GM04503 (cell line): Measurements from ENCODE around the gene SNX14.
"Not testable (repeated sequence)": the region's sequence is repeated elsewhere in the genome, so short reads cannot be mapped to it uniquely, and the experiment has no call there.

Experiments used
- DNase-seq: peaks from one replicate; pipeline ENCODE4 v3.0.0-alpha.2; 2012; ENCODE audit warnings: low read depth

SNX14 gene, protein sequence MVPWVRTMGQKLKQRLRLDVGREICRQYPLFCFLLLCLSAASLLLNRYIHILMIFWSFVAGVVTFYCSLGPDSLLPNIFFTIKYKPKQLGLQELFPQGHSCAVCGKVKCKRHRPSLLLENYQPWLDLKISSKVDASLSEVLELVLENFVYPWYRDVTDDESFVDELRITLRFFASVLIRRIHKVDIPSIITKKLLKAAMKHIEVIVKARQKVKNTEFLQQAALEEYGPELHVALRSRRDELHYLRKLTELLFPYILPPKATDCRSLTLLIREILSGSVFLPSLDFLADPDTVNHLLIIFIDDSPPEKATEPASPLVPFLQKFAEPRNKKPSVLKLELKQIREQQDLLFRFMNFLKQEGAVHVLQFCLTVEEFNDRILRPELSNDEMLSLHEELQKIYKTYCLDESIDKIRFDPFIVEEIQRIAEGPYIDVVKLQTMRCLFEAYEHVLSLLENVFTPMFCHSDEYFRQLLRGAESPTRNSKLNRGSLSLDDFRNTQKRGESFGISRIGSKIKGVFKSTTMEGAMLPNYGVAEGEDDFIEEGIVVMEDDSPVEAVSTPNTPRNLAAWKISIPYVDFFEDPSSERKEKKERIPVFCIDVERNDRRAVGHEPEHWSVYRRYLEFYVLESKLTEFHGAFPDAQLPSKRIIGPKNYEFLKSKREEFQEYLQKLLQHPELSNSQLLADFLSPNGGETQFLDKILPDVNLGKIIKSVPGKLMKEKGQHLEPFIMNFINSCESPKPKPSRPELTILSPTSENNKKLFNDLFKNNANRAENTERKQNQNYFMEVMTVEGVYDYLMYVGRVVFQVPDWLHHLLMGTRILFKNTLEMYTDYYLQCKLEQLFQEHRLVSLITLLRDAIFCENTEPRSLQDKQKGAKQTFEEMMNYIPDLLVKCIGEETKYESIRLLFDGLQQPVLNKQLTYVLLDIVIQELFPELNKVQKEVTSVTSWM

DNA sequence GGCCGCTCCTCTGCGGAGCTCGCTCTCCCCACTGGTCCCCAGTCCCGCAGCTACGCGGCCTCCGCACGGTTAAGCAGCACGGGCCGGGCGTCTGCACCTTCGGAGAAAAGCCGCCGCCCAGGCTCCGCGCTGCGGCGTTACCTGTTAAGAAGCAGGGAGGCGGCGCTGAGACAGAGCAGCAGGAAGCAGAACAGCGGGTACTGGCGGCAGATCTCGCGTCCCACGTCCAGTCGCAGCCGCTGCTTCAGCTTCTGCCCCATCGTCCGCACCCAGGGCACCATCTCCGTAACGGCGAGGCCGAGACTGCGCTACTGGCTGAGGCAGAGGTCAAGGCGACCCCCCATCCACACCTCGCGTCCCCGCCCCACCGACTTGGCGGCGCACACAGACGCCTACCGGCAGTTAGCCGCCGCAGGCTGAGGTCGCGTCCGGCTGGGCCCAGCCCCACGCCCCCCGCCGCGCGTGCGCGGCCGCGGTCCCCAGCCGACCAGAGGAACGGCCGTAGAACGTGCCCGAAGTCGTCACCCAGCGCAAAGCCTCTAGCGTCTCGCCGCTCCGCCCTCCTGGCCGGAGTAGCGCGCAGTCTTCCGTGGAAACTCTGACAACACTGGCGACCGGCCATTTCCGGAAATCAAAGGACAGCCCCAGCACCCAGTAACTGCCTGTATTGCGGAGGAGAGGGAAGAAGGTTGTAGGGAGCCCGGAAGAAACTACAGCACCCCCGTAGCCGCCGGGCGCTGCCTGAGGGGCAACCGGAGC, at the start of gene SNX14:
Gene SNX14 (minus strand): TSS at position 421 of the 759 bp plus-strand sequence. CDS start 140 bp downstream, at position 281.
- DNase-seq, result peak; percentile 80

- peak; percentile 86 for DNase-seq
These were observed 49.3 kb upstream of the SNX14 start, which contains the start of gene SYNCRIP for GRCh38 chr6:85642774-85643536. Gene SYNCRIP, minus strand, starts transcription at chr6:85642886. Its CDS starts 1,447 bp downstream, at chr6:85641439.

DNA sequence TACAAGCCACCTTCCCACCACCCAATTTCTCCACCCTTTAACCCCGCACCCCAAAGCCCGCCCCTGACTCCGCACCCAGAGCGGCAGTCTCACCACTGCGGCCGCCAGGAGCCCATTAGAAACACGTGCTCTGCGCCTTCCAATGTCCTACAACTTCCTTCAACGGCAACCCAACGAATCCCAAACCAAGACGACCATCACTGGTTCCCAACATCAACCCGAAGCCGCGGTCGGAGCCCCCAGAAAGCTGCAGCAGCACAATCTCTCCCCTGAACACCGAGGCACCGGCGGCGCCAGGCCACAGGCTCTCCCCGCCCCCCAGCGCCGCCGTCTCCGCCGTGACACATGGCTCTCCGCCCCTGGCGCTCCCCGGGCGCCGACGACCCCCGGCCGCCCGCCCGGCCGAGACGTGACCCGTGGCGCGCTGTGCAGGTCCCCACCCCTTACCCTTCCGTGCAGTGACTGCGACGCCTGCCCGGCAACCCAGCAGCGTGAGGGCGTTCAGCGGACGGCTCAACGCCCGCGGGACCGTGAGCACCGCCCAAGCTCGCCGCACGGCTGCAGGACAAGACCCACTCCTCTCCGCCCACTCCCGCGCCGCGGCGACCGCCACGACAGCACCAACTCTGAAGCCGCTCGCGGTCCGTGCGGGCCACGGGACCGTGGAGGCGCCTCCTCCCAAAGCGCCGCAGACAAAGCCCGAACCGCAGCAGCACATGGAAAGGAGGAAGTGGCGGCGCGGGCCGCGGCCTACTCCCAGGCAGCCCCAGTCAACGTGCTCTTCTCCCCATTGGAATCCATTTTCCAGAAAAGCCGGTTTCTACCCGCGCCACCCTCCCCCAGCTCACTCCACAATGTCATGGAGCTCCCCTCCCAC, 48.5 kb upstream of the SNX14 start:
- no peak for DNase-seq

GRCh38 chr6:85641522-85641896, 47.9 kb upstream of the SNX14 start:
- no peak for DNase-seq

DNA sequence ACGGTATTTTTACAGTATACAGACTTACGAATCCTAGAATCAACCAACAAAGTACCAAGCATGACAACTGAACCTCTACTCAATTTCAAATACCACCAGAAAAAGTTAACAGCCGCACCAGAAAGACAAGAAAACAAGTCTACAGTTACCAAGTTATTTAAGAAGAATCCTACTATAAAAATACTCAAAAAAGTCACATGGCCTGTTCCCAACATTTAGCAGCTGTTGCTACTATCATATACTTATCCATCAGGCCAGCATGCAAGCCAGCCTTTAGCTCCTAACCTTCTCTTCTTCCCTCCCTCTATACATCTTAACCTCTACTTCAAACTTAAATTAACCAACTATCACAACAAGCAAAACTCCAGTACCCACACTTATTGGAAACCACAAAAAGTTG, 47.2 kb upstream of the SNX14 start:
- no peak for DNase-seq

GRCh38 chr6:85637579-85637978, 43.9 kb upstream of the SNX14 start:
- DNase-seq, result no peak

- no peak for DNase-seq
These were observed 38.7 kb upstream of the SNX14 start for GRCh38 chr6:85632164-85632942.

DNA sequence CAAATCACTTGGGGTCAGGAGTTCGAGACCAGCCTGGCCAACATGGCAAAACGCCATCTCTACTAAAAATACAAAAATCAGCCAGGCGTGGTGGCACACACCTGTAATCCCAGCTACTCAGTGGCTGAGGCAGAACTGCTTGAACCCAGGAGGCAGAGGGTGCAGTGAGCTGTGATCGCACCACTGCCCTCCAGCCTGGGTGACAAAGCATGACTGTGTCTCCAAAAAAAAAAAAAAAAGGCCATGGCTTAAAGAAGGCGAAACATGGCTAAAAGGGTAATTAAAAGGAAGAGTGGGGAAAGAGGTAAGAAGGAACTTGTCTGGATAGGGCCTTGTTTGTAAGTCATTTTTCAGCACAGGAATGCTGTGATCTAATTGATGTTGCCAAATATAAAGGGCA, 37.5 kb upstream of the SNX14 start:
- not testable (repeated sequence) for DNase-seq

DNA sequence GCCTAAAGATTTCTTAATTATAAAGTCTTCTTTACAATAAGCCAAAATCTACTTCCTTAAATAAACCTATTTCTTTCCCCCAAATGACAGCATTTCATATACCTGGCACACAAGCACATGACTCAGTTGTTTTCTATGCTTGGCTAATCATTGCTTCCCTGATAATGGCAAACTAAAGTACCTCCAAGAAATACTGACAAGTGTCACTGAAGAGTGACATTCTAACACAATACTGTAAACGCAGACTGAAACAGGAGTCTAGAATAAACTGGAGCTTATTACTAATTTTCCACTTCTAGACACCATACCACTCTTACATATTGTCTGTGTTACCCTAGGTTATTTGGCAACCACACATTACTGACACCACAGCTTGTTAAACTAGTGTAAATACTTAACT, 34.7 kb upstream of the SNX14 start:
- DNase-seq, result no peak

GRCh38 chr6:85620308-85620707, 26.6 kb upstream of the SNX14 start:
- DNase-seq, result no peak

DNA sequence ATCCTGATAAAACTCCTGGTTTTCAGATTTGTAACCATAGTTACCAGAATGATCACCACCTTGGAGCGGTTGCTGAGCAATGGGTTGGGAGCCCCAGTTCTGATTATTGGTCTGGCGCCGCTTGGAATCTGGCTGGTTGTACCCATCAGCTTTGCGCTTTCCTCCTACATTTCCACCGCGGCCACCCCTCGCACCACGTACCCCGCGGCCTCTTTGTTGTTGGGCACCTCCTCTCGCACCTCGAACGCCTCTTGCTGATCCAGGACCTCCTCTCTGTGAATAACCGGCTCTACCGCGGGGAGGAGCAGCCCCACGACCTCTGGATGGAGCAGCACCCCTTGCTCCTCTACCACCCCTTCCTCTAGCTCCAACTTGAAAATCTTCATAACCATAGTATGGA, 21.1 kb upstream of the SNX14 start:
- DNase-seq, result no peak

GRCh38 chr6:85612690-85613474, 19.2 kb upstream of the SNX14 start:
- no peak for DNase-seq

- DNase-seq, result no peak
These were observed 16.7 kb upstream of the SNX14 start for GRCh38 chr6:85610182-85610895.

- no peak for DNase-seq
These were observed 8.4 kb upstream of the SNX14 start for GRCh38 chr6:85602100-85602499.

DNA sequence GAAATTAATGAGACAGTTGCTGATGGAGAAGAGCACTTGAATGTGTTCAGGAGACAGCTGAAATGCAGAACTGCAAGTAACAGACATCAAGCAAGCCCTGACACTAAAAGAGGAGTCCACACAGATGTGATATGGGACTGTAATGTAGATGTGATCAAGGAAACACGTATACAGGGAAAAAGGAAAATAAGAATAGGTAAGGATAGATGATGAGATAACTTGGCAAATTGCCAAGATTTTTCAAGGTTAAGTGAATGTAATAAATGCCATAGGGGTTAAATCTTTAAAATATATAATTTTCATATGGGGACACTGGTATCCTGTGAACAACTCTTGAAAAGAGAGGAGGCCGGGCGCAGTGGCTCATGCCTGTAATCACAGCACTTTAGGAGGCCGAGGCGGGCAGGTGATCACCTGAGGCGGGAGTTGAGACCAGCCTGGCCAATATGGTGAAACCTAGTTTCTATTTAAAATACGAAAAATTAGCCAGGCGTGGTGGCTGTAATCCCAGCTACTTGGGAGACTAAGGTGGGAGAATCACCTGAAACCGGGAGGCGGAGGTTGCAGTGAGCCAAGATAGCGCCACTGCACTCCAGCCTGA, 7.2 kb upstream of the SNX14 start:
- no peak for DNase-seq

DNA sequence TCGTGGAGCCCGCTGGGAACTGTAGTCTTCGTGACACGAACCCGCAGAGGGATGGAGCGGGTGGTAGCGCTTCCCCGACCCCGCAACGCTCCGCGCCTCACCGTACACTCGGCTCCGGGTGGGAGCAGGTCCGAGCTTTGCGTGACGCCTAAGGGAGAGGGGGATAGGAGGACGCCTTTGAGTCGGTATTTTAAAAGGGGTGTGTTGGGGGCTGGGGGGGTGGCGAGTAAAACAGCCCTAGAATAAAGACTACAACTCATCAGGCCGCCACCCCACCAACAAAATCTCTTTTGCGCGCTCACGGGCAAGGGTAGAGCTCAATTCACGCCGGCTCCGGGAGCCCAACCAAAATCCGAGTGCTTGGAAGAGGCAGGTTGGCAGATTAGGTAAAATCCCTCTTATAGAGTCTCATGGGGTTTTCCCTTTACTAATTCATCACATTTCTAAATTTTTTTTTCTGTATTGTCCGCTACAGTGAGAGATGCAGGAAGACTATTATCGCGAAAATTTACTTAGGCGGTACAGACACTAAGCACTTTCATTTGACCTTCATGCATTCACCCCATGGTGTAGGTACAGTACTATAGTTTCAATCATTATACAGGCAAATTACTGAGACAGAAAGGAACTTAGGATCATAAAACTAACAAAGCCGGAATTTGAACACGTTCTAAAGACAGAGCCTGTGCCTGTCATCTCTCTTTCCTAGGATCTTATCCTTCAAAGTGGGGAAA, 706 bp upstream of the SNX14 start:
- no peak for DNase-seq

DNA sequence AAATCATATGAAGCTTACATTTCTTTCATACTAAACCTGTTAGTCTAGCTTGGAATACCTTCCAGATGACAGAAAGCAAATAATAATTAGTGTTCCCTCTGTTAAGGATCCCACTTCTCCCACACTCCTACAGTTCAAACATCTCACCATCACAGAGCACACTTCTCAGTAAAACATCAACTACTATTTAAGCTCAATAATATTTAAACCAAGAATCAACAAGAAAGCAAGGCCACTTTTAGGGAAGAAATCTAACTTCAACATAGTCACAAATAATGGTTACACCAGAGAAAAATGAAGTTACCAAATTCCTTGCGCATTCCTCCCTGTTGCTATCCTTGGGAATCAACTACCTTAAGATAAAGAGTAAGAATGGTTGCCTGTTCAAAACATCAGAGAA, 1.6 kb downstream of the SNX14 start:
- no peak for DNase-seq
